Neural progenitor cell (in vitro differentiated cells): ENCODE data around the gene LEMD2. TPM values are rescaled to one million over a fixed set of nuclear protein-coding genes. Genes with fewer than 3 reads are reported as not detected.

ENCODE experiments used
- DNase-seq: peaks from one replicate; pipeline ENCODE4 v3.0.0-alpha.2; 2016; ENCODE audit warnings: low spot score
- H2AFZ ChIP-seq: fragments of 200-600 bp; sonication (generic); replicated peaks from 2 replicates; pipeline ENCODE4 v1.6.1; 2016; ENCODE audit warnings: antibody characterized with exemption
- H3F3A ChIP-seq: fragments of 200-600 bp; sonication (generic); 2 replicates; pipeline ENCODE4 v1.6.1; 2016; ENCODE audit warnings: antibody characterized with exemption, low read depth
- H3K27ac ChIP-seq: fragments of 200-600 bp; sonication (generic); 2 replicates; pipeline ENCODE4 v1.5.1; 2016; ENCODE audit warnings: mild to moderate bottlenecking
- H3K27me3 ChIP-seq: fragments of 200-600 bp; sonication (generic); 2 replicates; pipeline ENCODE4 v1.6.1; 2016; ENCODE audit warnings: mild to moderate bottlenecking, moderate library complexity
- H3K36me3 ChIP-seq: fragments of 200-600 bp; sonication (generic); 2 replicates; pipeline ENCODE4 v1.5.1; 2016
- H3K4me1 ChIP-seq: fragments of 200-600 bp; sonication (generic); 2 replicates; pipeline ENCODE4 v1.6.1; 2016; ENCODE audit warnings: mixed run types
- H3K4me2 ChIP-seq: fragments of 200-600 bp; sonication (generic); 2 replicates; pipeline ENCODE4 v1.6.1; 2016
- H3K4me3 ChIP-seq: fragments of 200-600 bp; sonication (generic); 2 replicates; pipeline ENCODE4 v1.5.1; 2016
- H3K79me2 ChIP-seq: fragments of 200-600 bp; sonication (generic); 2 replicates; pipeline ENCODE4 v1.6.1; 2016; ENCODE audit warnings: low read depth
- H3K9ac ChIP-seq: fragments of 200-600 bp; sonication (generic); 2 replicates; pipeline ENCODE4 v1.6.1; 2016
- H3K9me3 ChIP-seq: fragments of 200-600 bp; sonication (generic); 2 replicates; pipeline ENCODE4 v1.5.1; 2016; ENCODE audit warnings: low read depth
- H4K20me1 ChIP-seq: fragments of 200-600 bp; sonication (generic); 2 replicates; pipeline ENCODE4 v1.6.1; 2016; ENCODE audit warnings: low read depth
- H3K27ac Mint-ChIP-seq: 3 replicates; pipeline ENCODE4 v1.8.0; 2021; ENCODE audit warnings: mixed read lengths
- H3K27me3 Mint-ChIP-seq: 2 replicates; pipeline ENCODE4 v1.8.0; 2022; ENCODE audit warnings: low read depth, mild to moderate bottlenecking, inconsistent platforms, moderate library complexity, mixed read lengths; ENCODE audit not compliant: insufficient read depth
- H3K36me3 Mint-ChIP-seq: 3 replicates; pipeline ENCODE4 v1.8.0; 2021; ENCODE audit warnings: mixed read lengths
- H3K4me1 Mint-ChIP-seq: 3 replicates; pipeline ENCODE4 v1.8.0; 2021; ENCODE audit warnings: mixed read lengths
- H3K4me3 Mint-ChIP-seq: 3 replicates; pipeline ENCODE4 v1.8.0; 2021; ENCODE audit warnings: mild to moderate bottlenecking, moderate library complexity, mixed read lengths
- H3K9me3 Mint-ChIP-seq: 3 replicates; pipeline ENCODE4 v1.8.0; 2020; ENCODE audit warnings: mixed read lengths
- CTCF ChIP-seq: fragments of 200-600 bp; sonication (generic); IDR thresholded peaks from 2 replicates; pipeline ENCODE4 v1.5.1; 2017; ENCODE audit warnings: antibody characterized with exemption, mild to moderate bottlenecking
- EZH2 ChIP-seq: fragments of 200-600 bp; sonication (generic); IDR thresholded peaks from 2 replicates; pipeline ENCODE4 v1.6.1; 2017; ENCODE audit warnings: antibody characterized with exemption, mild to moderate bottlenecking, moderate library complexity
- EZH2phosphoT487 ChIP-seq: fragments of 200-600 bp; sonication (generic); IDR thresholded peaks from 2 replicates; pipeline ENCODE4 v1.6.1; 2017; ENCODE audit warnings: antibody characterized with exemption
- total RNA-seq: library from RNA; depleted of rRNA; stranded (reverse); fragments of >200 nt; gene quantifications from 2 replicates; pipeline ENCODE4 v1.2.3, GENCODE V29; 2015; ENCODE audit warnings: low replicate concordance

The LEMD2 gene
- total RNA-seq, 1 donor from 2014 or later = 31.8 TPM

- Histone ChIP-seq H3K79me2 (no peaks in the 10 kb centered on the region), H2AFZ (no peak overlapping the region), H3K27ac (no peak overlapping the region), H3K9ac (no peak overlapping the region), H3K4me2 (no peak overlapping the region), H3K27me3 (no peaks in the 10 kb centered on the region), H3K4me1 (no peaks in the 10 kb centered on the region), H3F3A (no peaks in the 10 kb centered on the region), H3K9me3 (no peaks in the 10 kb centered on the region), H4K20me1 (no peaks in the 10 kb centered on the region), H3K4me3 (no peak overlapping the region), H3K36me3 (no peaks in the 10 kb centered on the region)
- Mint-ChIP-seq H3K9me3 (no peaks in the 10 kb centered on the region), H3K4me1 (peaks cover 4% of the 10 kb centered on the region), H3K36me3 (no peaks in the 10 kb centered on the region), H3K27me3 (peaks cover 5% of the 10 kb centered on the region), H3K4me3 (no peak overlapping the region), H3K27ac (no peak overlapping the region)
- TF ChIP-seq EZH2phosphoT487 (no peak), EZH2 (no peak), CTCF (no peak)
- no peak for DNase-seq
Observed at GRCh38 chr6:33723371-33724085, 65.4 kb downstream of the LEMD2 start.

- no peak for DNase-seq
- no peaks in the 10 kb centered on the region for H3K36me3 ChIP-seq
- H3K4me3 ChIP-seq = no peak overlapping the region
- H3K36me3 Mint-ChIP-seq = no peaks in the 10 kb centered on the region
- H3K4me2 ChIP-seq = no peak overlapping the region
- H3K9ac ChIP-seq = no peak overlapping the region
- H3K4me1 Mint-ChIP-seq = peaks cover 4% of the 10 kb centered on the region
- peaks cover 2% of the 10 kb centered on the region for H3K27me3 Mint-ChIP-seq
- H3K9me3 ChIP-seq = no peaks in the 10 kb centered on the region
- H2AFZ ChIP-seq = no peak overlapping the region
- H3K4me1 ChIP-seq = no peaks in the 10 kb centered on the region
- H3K4me3 Mint-ChIP-seq = no peak overlapping the region
- no peaks in the 10 kb centered on the region for H3K27me3 ChIP-seq
- no peaks in the 10 kb centered on the region for H4K20me1 ChIP-seq
- H3K79me2 ChIP-seq = no peaks in the 10 kb centered on the region
- no peak overlapping the region for H3K27ac Mint-ChIP-seq
- H3K27ac ChIP-seq = no peak overlapping the region
- TF ChIP-seq EZH2 (no peak), EZH2phosphoT487 (no peak), CTCF (no peak)
- no peaks in the 10 kb centered on the region for H3K9me3 Mint-ChIP-seq
- H3F3A ChIP-seq = no peaks in the 10 kb centered on the region
Observed at GRCh38 chr6:33722103-33722623, 66.8 kb downstream of the LEMD2 start.

GRCh38 chr6:33721508-33721907 lies 67.4 kb downstream of the LEMD2 start:
- Histone ChIP-seq H3K36me3 (no peaks in the 10 kb centered on the region), H3K4me3 (no peak overlapping the region), H3K79me2 (no peaks in the 10 kb centered on the region), H3K27me3 (no peaks in the 10 kb centered on the region), H3K4me2 (no peak overlapping the region), H3K4me1 (no peaks in the 10 kb centered on the region), H3F3A (no peaks in the 10 kb centered on the region), H4K20me1 (no peaks in the 10 kb centered on the region), H3K9ac (no peak overlapping the region), H3K27ac (no peak overlapping the region), H2AFZ (no peak overlapping the region), H3K9me3 (no peaks in the 10 kb centered on the region)
- no peaks in the 10 kb centered on the region for H3K9me3 Mint-ChIP-seq
- TF ChIP-seq EZH2 (no peak), EZH2phosphoT487 (no peak), CTCF (no peak)
- peaks cover 2% of the 10 kb centered on the region for H3K27me3 Mint-ChIP-seq
- DNase-seq = no peak
- H3K27ac Mint-ChIP-seq = no peak overlapping the region
- peaks cover 4% of the 10 kb centered on the region for H3K4me1 Mint-ChIP-seq
- H3K4me3 Mint-ChIP-seq = no peak overlapping the region
- H3K36me3 Mint-ChIP-seq = no peaks in the 10 kb centered on the region

Other genes starting within 250 kb of the LEMD2 start
- 13.9 and 40.0 TPM in 2 replicates for gene BAK1, start 208.9 kb downstream of the LEMD2 start, total RNA-seq
- 1.5 and 3.4 TPM in 2 replicates for gene ITPR3, start 167.8 kb downstream of the LEMD2 start, total RNA-seq
- gene UQCC2, start 77.4 kb downstream of the LEMD2 start, total RNA-seq = 47.7 and 95.9 TPM in 2 replicates
- 2.9 and 4.6 TPM in 2 replicates for gene IP6K3, start 42.2 kb downstream of the LEMD2 start, total RNA-seq
- not detected in 2 replicates for gene MLN, start 14.9 kb upstream of the LEMD2 start, total RNA-seq